Activated CD4-positive, alpha-beta memory T cell treated with anti-CD3 and anti-CD28 coated beads for 36 hours (primary cell): ENCODE results near the gene LIN7B. TPM values are rescaled to one million over a fixed set of nuclear protein-coding genes. Genes with fewer than 3 reads are reported as not detected.

Experiments
- CTCF ChIA-PET: fragments of 350-600 bp; sonication (Branson Sonifier 250); formaldehyde crosslinking; loops from one replicate; lab custom pipeline; 2021; ENCODE audit warnings: antibody characterized with exemption, inconsistent platforms; lab: Charles Lee
- POLR2A ChIA-PET: fragments of 350-600 bp; sonication (Branson Sonifier 250); formaldehyde crosslinking; loops from one replicate; lab custom pipeline; 2021; ENCODE audit warnings: antibody characterized with exemption; lab: Charles Lee
- DNase-seq: peaks from one replicate; pipeline ENCODE4 v3.0.0-alpha.2; 2020
- H3K27ac Mint-ChIP-seq: one replicate; pipeline ENCODE4 v1.8.0; 2021; ENCODE audit warnings: mixed read lengths
- H3K27me3 Mint-ChIP-seq: one replicate; pipeline ENCODE4 v1.8.0; 2021; ENCODE audit warnings: mixed read lengths
- H3K36me3 Mint-ChIP-seq: one replicate; pipeline ENCODE4 v1.8.0; 2021; ENCODE audit warnings: mixed read lengths
- H3K4me1 Mint-ChIP-seq: one replicate; pipeline ENCODE4 v1.8.0; 2021; ENCODE audit warnings: low read depth, mixed read lengths
- H3K4me3 Mint-ChIP-seq: one replicate; pipeline ENCODE4 v1.8.0; 2021; ENCODE audit warnings: mild to moderate bottlenecking, mixed read lengths
- H3K9me3 Mint-ChIP-seq: one replicate; pipeline ENCODE4 v1.8.0; 2021; ENCODE audit warnings: mixed read lengths
- intact Hi-C: fragments of 100-400 bp; cut with micrococcal nuclease; formaldehyde crosslinking; loops from one replicate; pipeline ENCODE4 v1.15.1; 2023
- total RNA-seq, 2 experiments: library from RNA; stranded (reverse); gene quantifications; one replicate each; pipeline ENCODE4 v1.2.3, GENCODE V29; 2021

Gene LIN7B
- total RNA-seq, 2 experiments from 2014 or later: 5.1 to 5.6 TPM

GRCh38 chr19:49160450-49161189, 46.5 kb downstream of the LIN7B start:
- Mint-ChIP-seq H3K27me3 (peaks cover 31% of the 10 kb centered on the region), H3K9me3 (no peaks in the 10 kb centered on the region), H3K4me3 (no peak overlapping the region), H3K36me3 (no peaks in the 10 kb centered on the region), H3K27ac (no peak overlapping the region), H3K4me1 (peaks cover 6% of the 10 kb centered on the region)
- intact Hi-C loops: no loop called here
- ChIA-PET POLR2A (no interaction called here), CTCF (interaction anchor here (0.8 to 1.2 kb wide), 4 partner anchors 14 to 143 kb away, joined by 3 read pairs; partner anchors contain the start of gene LHB)
- DNase-seq: no peak

GRCh38 chr19:49161987-49162386, 47.8 kb downstream of the LIN7B start:
- no peaks in the 10 kb centered on the region for H3K9me3 Mint-ChIP-seq
- ChIA-PET CTCF (interaction anchor here (1.4 kb wide), 2 partner anchors 37 to 63 kb away, joined by 3 read pairs; no protein-coding TSS in a partner anchor), POLR2A (no interaction called here)
- no peaks in the 10 kb centered on the region for H3K36me3 Mint-ChIP-seq
- H3K4me1 Mint-ChIP-seq: peaks cover 6% of the 10 kb centered on the region
- no peak for DNase-seq
- no peak overlapping the region for H3K27ac Mint-ChIP-seq
- peaks cover 26% of the 10 kb centered on the region for H3K27me3 Mint-ChIP-seq
- intact Hi-C loops: no loop called here
- H3K4me3 Mint-ChIP-seq: no peak overlapping the region

DNA sequence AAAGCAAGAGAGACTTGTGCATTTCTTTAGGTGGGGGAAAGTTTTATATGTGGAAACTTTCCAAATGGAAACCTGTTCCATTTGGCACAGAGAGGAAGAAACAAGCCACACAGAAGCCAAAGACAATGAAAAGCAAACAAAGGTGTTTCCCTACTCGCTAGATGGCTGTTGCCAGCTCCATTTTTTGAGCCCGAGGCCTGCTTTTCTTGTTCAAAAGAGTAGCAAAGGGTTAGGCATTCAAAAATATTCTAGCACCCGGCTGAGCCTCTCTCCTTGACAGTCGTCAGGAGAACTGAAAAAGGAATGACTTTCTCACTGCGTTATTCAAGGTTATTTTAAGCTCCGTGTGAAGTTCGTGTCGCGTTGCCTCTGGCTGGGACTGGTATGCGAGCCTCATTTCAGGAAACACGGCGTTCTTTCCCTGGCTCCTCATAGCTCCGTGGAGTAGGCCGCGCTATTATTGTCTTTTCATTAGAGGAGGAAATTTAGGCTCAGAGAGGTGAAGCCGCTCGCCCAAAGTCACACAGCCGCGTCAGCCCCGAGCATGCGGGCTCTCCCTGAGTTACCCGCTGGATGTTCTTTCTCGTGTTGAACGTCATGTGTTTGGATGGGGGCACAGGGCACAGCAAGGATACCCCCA, 51.1 kb downstream of the LIN7B start:
- intact Hi-C loops: no loop called here
- no peaks in the 10 kb centered on the region for H3K36me3 Mint-ChIP-seq
- H3K27me3 Mint-ChIP-seq: peaks cover 10% of the 10 kb centered on the region
- H3K9me3 Mint-ChIP-seq: no peaks in the 10 kb centered on the region
- no peak overlapping the region for H3K4me3 Mint-ChIP-seq
- CTCF ChIA-PET: no interaction called here
- DNase-seq: no peak
- no peak overlapping the region for H3K27ac Mint-ChIP-seq
- H3K4me1 Mint-ChIP-seq: no peaks in the 10 kb centered on the region
- POLR2A ChIA-PET: no interaction called here

DNA sequence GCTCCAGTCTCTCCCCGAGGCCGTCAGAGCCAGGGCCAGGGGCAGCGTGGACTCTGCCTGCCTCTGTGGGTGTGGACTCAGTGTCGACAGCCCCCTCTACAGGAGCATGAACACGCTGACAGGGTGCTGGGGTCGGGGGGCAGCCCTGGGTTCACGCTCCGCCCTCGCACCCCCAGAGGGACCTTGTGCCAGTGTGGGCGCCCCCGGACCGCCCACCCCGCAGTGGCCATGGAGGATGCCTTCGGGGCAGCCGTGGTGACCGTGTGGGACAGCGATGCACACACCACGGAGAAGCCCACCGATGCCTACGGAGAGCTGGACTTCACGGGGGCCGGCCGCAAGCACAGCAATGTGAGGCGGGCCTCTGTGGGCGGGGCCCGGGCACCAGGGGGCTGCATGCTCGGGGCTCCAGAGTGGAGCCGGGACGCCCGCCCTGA, 51.7 kb downstream of the LIN7B start:
- Mint-ChIP-seq H3K27me3 (peaks cover 8% of the 10 kb centered on the region), H3K4me1 (no peaks in the 10 kb centered on the region), H3K27ac (no peak overlapping the region), H3K4me3 (no peak overlapping the region), H3K9me3 (no peaks in the 10 kb centered on the region), H3K36me3 (no peaks in the 10 kb centered on the region)
- no peak for DNase-seq
- ChIA-PET CTCF (no interaction called here), POLR2A (no interaction called here)
- intact Hi-C loops: no loop called here

DNA sequence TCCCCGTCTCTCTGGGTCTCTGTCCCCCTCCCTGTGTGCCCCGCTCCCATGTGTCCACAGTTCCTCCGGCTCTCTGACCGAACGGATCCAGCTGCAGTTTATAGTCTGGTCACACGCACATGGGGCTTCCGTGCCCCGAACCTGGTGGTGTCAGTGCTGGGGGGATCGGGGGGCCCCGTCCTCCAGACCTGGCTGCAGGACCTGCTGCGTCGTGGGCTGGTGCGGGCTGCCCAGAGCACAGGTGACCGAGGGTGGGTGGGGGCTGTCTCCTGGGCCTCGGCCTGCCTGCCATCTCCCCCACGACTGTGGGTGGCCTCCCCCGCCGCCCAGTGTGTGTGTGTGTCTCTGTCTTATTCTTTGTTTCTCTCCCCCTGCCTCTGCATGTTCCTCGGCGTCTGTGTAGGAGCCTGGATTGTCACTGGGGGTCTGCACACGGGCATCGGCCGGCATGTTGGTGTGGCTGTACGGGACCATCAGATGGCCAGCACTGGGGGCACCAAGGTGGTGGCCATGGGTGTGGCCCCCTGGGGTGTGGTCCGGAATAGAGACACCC, 53.8 kb downstream of the LIN7B start:
- intact Hi-C loops: no loop called here

More for the DNA sequence above, 53.8 kb downstream of the LIN7B start:
- CTCF ChIA-PET: no interaction called here
- Mint-ChIP-seq H3K27me3 (peaks cover 6% of the 10 kb centered on the region), H3K36me3 (no peaks in the 10 kb centered on the region), H3K9me3 (no peaks in the 10 kb centered on the region), H3K4me3 (no peak overlapping the region), H3K4me1 (no peaks in the 10 kb centered on the region), H3K27ac (no peak overlapping the region)
- POLR2A ChIA-PET: no interaction called here
- no peak for DNase-seq

Other genes starting within 250 kb of the LIN7B start
- 10 to 100 TPM; 10.5 to 11.0 TPM for gene PLEKHA4, start 245.8 kb upstream of the LIN7B start, total RNA-seq
- gene PPP1R15A, start 241.9 kb upstream of the LIN7B start, total RNA-seq: 10 to 100 TPM; 49.7 to 52.0 TPM
- under 1 TPM; 0.34 to 0.59 TPM for gene TULP2, start 215.6 kb upstream of the LIN7B start, total RNA-seq
- gene NUCB1, start 214.1 kb upstream of the LIN7B start, total RNA-seq: 100 to 1,000 TPM; 154 to 159 TPM
- 1 to 10 TPM; 2.0 to 2.8 TPM for gene DHDH, start 180.7 kb upstream of the LIN7B start, total RNA-seq
- gene BAX, start 159.5 kb upstream of the LIN7B start, total RNA-seq: 100 to 1,000 TPM; 173 to 181 TPM
- gene FTL, start 149.1 kb upstream of the LIN7B start, total RNA-seq: 100 to 1,000 TPM; 870 to 900 TPM
- gene GYS1, start 121.1 kb upstream of the LIN7B start, total RNA-seq: 10 to 100 TPM; 42.2 to 47.6 TPM
- gene RUVBL2, start 120.5 kb upstream of the LIN7B start, total RNA-seq: 100 to 1,000 TPM; 107 to 109 TPM
- gene LHB, start 97.3 kb upstream of the LIN7B start, total RNA-seq: under 1 TPM in 1 of 2 experiments, not detected in 1; 0.48 TPM
- not detected for gene CGB3, start 90.0 kb upstream of the LIN7B start, total RNA-seq
- gene CGB2, start 82.5 kb upstream of the LIN7B start, total RNA-seq: not detected
- not detected for gene CGB1, start 77.5 kb upstream of the LIN7B start, total RNA-seq
- gene CGB5, start 70.5 kb upstream of the LIN7B start, total RNA-seq: not detected
- gene CGB8, start 65.3 kb upstream of the LIN7B start, total RNA-seq: not detected
- gene CGB7, start 56.6 kb upstream of the LIN7B start, total RNA-seq: not detected
- not detected for gene NTF4, start 49.6 kb upstream of the LIN7B start, total RNA-seq
- gene KCNA7, start 41.7 kb upstream of the LIN7B start, total RNA-seq: not detected
- gene SNRNP70, start 28.9 kb upstream of the LIN7B start, total RNA-seq: 100 to 1,000 TPM; 180 to 190 TPM
- gene C19orf73, start 4.8 kb downstream of the LIN7B start, total RNA-seq: 1 to 10 TPM; 1.4 TPM
- gene PPFIA3, start 5.2 kb downstream of the LIN7B start, total RNA-seq: 1 to 10 TPM; 3.5 to 5.0 TPM
- gene HRC, start 41.0 kb downstream of the LIN7B start, total RNA-seq: not detected
- gene TRPM4, start 43.4 kb downstream of the LIN7B start, total RNA-seq: 1 to 10 TPM; 1.1 to 1.2 TPM
- 1 to 10 TPM; 1.0 to 1.3 TPM for gene SLC6A16, start 210.8 kb downstream of the LIN7B start, total RNA-seq
- 100 to 1,000 TPM; 178 to 181 TPM for gene CD37, start 221.0 kb downstream of the LIN7B start, total RNA-seq
- not detected for gene TEAD2, start 248.0 kb downstream of the LIN7B start, total RNA-seq
- gene DKKL1, start 249.5 kb downstream of the LIN7B start, total RNA-seq: not detected